ENCODE results near the gene SORL1.
"Not testable (repeated sequence)": the region's sequence is repeated elsewhere in the genome, so short reads cannot be mapped to it uniquely, and the experiment has no call there.

SORL1 gene

GRCh38 chr11:121631456-121631855 lies 179.3 kb downstream of the SORL1 start:
- Histone ChIP-seq H3K9me3 (ENCODE audit: control insufficient read depth, low read length) (no peaks in the 10 kb centered on the region), H3K27ac (ENCODE audit: low read depth, low read length, severe bottlenecking) (no peak overlapping the region), H3K4me3 (ENCODE audit: extremely low read depth, insufficient read depth, low read length, poor library complexity, severe bottlenecking) (no peak overlapping the region), H3K36me3 (ENCODE audit: control insufficient read depth, insufficient read depth, low read length) (peaks cover 17% of the 10 kb centered on the region), H3K4me1 (ENCODE audit: control insufficient read depth, insufficient read depth, low read length, poor library complexity, severe bottlenecking) (no peaks in the 10 kb centered on the region)
- 100% methylated on average over 1 to 2 of the region's 2 CpGs for WGBS, 2 experiments (ENCODE audit: insufficient coverage in 2 of 2)

GRCh38 chr11:121634273-121634672 lies 182.2 kb downstream of the SORL1 start:
- Histone ChIP-seq H3K27ac (ENCODE audit: low read depth, low read length, severe bottlenecking) (no peak overlapping the region), H3K4me1 (ENCODE audit: control insufficient read depth, insufficient read depth, low read length, poor library complexity, severe bottlenecking) (no peaks in the 10 kb centered on the region), H3K9me3 (ENCODE audit: control insufficient read depth, low read length) (no peaks in the 10 kb centered on the region), H3K36me3 (ENCODE audit: control insufficient read depth, insufficient read depth, low read length) (no peaks in the 10 kb centered on the region), H3K4me3 (ENCODE audit: extremely low read depth, insufficient read depth, low read length, poor library complexity, severe bottlenecking) (no peak overlapping the region)
- 89 to 100% methylated on average over 4 to 5 of the region's 5 CpGs for WGBS, 2 experiments (ENCODE audit: insufficient coverage in 2 of 2)

GRCh38 chr11:121634889-121635288 lies 182.8 kb downstream of the SORL1 start:
- Histone ChIP-seq H3K4me1 (ENCODE audit: control insufficient read depth, insufficient read depth, low read length, poor library complexity, severe bottlenecking) (no peaks in the 10 kb centered on the region), H3K27ac (ENCODE audit: low read depth, low read length, severe bottlenecking) (no peak overlapping the region), H3K4me3 (ENCODE audit: extremely low read depth, insufficient read depth, low read length, poor library complexity, severe bottlenecking) (no peak overlapping the region), H3K36me3 (ENCODE audit: control insufficient read depth, insufficient read depth, low read length) (no peaks in the 10 kb centered on the region), H3K9me3 (ENCODE audit: control insufficient read depth, low read length) (no peaks in the 10 kb centered on the region)
- 89 to 97% methylated on average over 5 to 6 of the region's 7 CpGs for WGBS, 2 experiments (ENCODE audit: insufficient coverage in 2 of 2)

- no peaks in the 10 kb centered on the region for H3K36me3 ChIP-seq (ENCODE audit: control insufficient read depth, insufficient read depth, low read length)
- no peak overlapping the region for H3K27ac ChIP-seq (ENCODE audit: low read depth, low read length, severe bottlenecking)
- H3K4me1 ChIP-seq (ENCODE audit: control insufficient read depth, insufficient read depth, low read length, poor library complexity, severe bottlenecking): no peaks in the 10 kb centered on the region
- WGBS, 2 experiments (ENCODE audit: insufficient coverage in 2 of 2): 100% methylated on average over 1 of the region's 2 CpGs
- no peak overlapping the region for H3K4me3 ChIP-seq (ENCODE audit: extremely low read depth, insufficient read depth, low read length, poor library complexity, severe bottlenecking)
- H3K9me3 ChIP-seq (ENCODE audit: control insufficient read depth, low read length): no peaks in the 10 kb centered on the region
These were observed 184.1 kb downstream of the SORL1 start for GRCh38 chr11:121636081-121636799.

- Histone ChIP-seq H3K36me3 (ENCODE audit: control insufficient read depth, insufficient read depth, low read length) (no peaks in the 10 kb centered on the region), H3K4me3 (ENCODE audit: extremely low read depth, insufficient read depth, low read length, poor library complexity, severe bottlenecking) (no peak overlapping the region), H3K4me1 (ENCODE audit: control insufficient read depth, insufficient read depth, low read length, poor library complexity, severe bottlenecking) (no peaks in the 10 kb centered on the region), H3K27ac (ENCODE audit: low read depth, low read length, severe bottlenecking) (no peak overlapping the region), H3K9me3 (ENCODE audit: control insufficient read depth, low read length) (no peaks in the 10 kb centered on the region)
- WGBS, 2 experiments (ENCODE audit: insufficient coverage in 2 of 2): 92 to 94% methylated on average over 2 of the region's 5 CpGs
These were observed 184.7 kb downstream of the SORL1 start for GRCh38 chr11:121636800-121637176.

GRCh38 chr11:121637587-121637986 lies 185.5 kb downstream of the SORL1 start:
- not testable (repeated sequence) for H3K27ac ChIP-seq (ENCODE audit: low read depth, low read length, severe bottlenecking); H3K4me3 ChIP-seq (ENCODE audit: extremely low read depth, insufficient read depth, low read length, poor library complexity, severe bottlenecking); H3K9me3 ChIP-seq (ENCODE audit: control insufficient read depth, low read length); H3K36me3 ChIP-seq (ENCODE audit: control insufficient read depth, insufficient read depth, low read length); H3K4me1 ChIP-seq (ENCODE audit: control insufficient read depth, insufficient read depth, low read length, poor library complexity, severe bottlenecking)
- no CpG with 5 or more reads among the region's 8 CpGs for WGBS, 2 experiments (ENCODE audit: insufficient coverage in 2 of 2)

- Histone ChIP-seq H3K4me1 (ENCODE audit: control insufficient read depth, insufficient read depth, low read length, poor library complexity, severe bottlenecking) (peaks cover 6% of the 10 kb centered on the region), H3K27ac (ENCODE audit: low read depth, low read length, severe bottlenecking) (peak overlapping the region; percentile 13), H3K9me3 (ENCODE audit: control insufficient read depth, low read length) (no peaks in the 10 kb centered on the region), H3K36me3 (ENCODE audit: control insufficient read depth, insufficient read depth, low read length) (no peaks in the 10 kb centered on the region), H3K4me3 (ENCODE audit: extremely low read depth, insufficient read depth, low read length, poor library complexity, severe bottlenecking) (no peak overlapping the region)
- WGBS, 2 experiments (ENCODE audit: insufficient coverage in 2 of 2): 43 to 56% methylated on average over 4 to 6 of the region's 9 CpGs
These were observed 191.5 kb downstream of the SORL1 start for GRCh38 chr11:121643479-121644186.

GRCh38 chr11:121644187-121644512 lies 192.0 kb downstream of the SORL1 start:
- Histone ChIP-seq H3K36me3 (ENCODE audit: control insufficient read depth, insufficient read depth, low read length) (no peaks in the 10 kb centered on the region), H3K4me3 (ENCODE audit: extremely low read depth, insufficient read depth, low read length, poor library complexity, severe bottlenecking) (no peak overlapping the region), H3K27ac (ENCODE audit: low read depth, low read length, severe bottlenecking) (peak overlapping the region; percentile 13), H3K4me1 (ENCODE audit: control insufficient read depth, insufficient read depth, low read length, poor library complexity, severe bottlenecking) (peaks cover 6% of the 10 kb centered on the region), H3K9me3 (ENCODE audit: control insufficient read depth, low read length) (no peaks in the 10 kb centered on the region)
- 65 to 69% methylated on average over 4 of the region's 4 CpGs for WGBS, 2 experiments (ENCODE audit: insufficient coverage in 2 of 2)

GRCh38 chr11:121645001-121645400 lies 192.9 kb downstream of the SORL1 start:
- Histone ChIP-seq H3K4me1 (ENCODE audit: control insufficient read depth, insufficient read depth, low read length, poor library complexity, severe bottlenecking) (peaks cover 6% of the 10 kb centered on the region), H3K27ac (ENCODE audit: low read depth, low read length, severe bottlenecking) (no peak overlapping the region), H3K4me3 (ENCODE audit: extremely low read depth, insufficient read depth, low read length, poor library complexity, severe bottlenecking) (no peak overlapping the region), H3K9me3 (ENCODE audit: control insufficient read depth, low read length) (no peaks in the 10 kb centered on the region), H3K36me3 (ENCODE audit: control insufficient read depth, insufficient read depth, low read length) (no peaks in the 10 kb centered on the region)
- WGBS, 2 experiments (ENCODE audit: insufficient coverage in 2 of 2): 80% methylated on average over 1 of the region's 2 CpGs; no CpG with 5 or more reads in 1 of the 2 experiments

GRCh38 chr11:121645596-121645995 lies 193.5 kb downstream of the SORL1 start:
- Histone ChIP-seq H3K9me3 (ENCODE audit: control insufficient read depth, low read length) (no peaks in the 10 kb centered on the region), H3K4me1 (ENCODE audit: control insufficient read depth, insufficient read depth, low read length, poor library complexity, severe bottlenecking) (peaks cover 6% of the 10 kb centered on the region), H3K4me3 (ENCODE audit: extremely low read depth, insufficient read depth, low read length, poor library complexity, severe bottlenecking) (no peak overlapping the region), H3K27ac (ENCODE audit: low read depth, low read length, severe bottlenecking) (no peak overlapping the region), H3K36me3 (ENCODE audit: control insufficient read depth, insufficient read depth, low read length) (no peaks in the 10 kb centered on the region)
- 100% methylated on average over 1 of the region's 1 CpG for WGBS, 2 experiments (ENCODE audit: insufficient coverage in 2 of 2)

GRCh38 chr11:121648306-121648705 lies 196.2 kb downstream of the SORL1 start:
- WGBS, 2 experiments (ENCODE audit: insufficient coverage in 2 of 2): 90% methylated on average over 2 of the region's 4 CpGs; no CpG with 5 or more reads in 1 of the 2 experiments
- Histone ChIP-seq H3K27ac (ENCODE audit: low read depth, low read length, severe bottlenecking) (no peak overlapping the region), H3K4me3 (ENCODE audit: extremely low read depth, insufficient read depth, low read length, poor library complexity, severe bottlenecking) (no peak overlapping the region)

More at GRCh38 chr11:121648306-121648705, 196.2 kb downstream of the SORL1 start:
- Histone ChIP-seq H3K4me1 (ENCODE audit: control insufficient read depth, insufficient read depth, low read length, poor library complexity, severe bottlenecking) (peaks cover 5% of the 10 kb centered on the region), H3K36me3 (ENCODE audit: control insufficient read depth, insufficient read depth, low read length) (no peaks in the 10 kb centered on the region), H3K9me3 (ENCODE audit: control insufficient read depth, low read length) (no peaks in the 10 kb centered on the region)

Data from mesodermal cell (in vitro differentiated cells).